ENCODE measurements around the gene PNMA8C. TPM values are rescaled to one million over a fixed set of nuclear protein-coding genes. Genes with fewer than 3 reads are reported as not detected.

PNMA8C gene
- total RNA-seq, 2 experiments from 2014 or later: not detected

GRCh38 chr19:46411088-46411924 lies 17.4 kb downstream of the PNMA8C start:
- H3K9me3 ChIP-seq (ENCODE audit: control insufficient read depth in 1 of 2, insufficient read depth in 1 of 2, low read length in 2 of 2): peaks cover 0 to 36% of the 10 kb centered on the region in 2 experiments
- Mint-ChIP-seq H3K27me3 (peaks cover 83% of the 10 kb centered on the region), H3K9me3 (no peaks in the 10 kb centered on the region), H3K4me3 (no peak overlapping the region), H3K36me3 (ENCODE audit: low read depth) (no peaks in the 10 kb centered on the region), H3K27ac (no peak overlapping the region), H3K4me1 (ENCODE audit: low read depth) (peaks cover 14% of the 10 kb centered on the region)
- ChIA-PET POLR2A (no interaction called here), CTCF (no interaction called here)
- no peak for DNase-seq
- intact Hi-C loops (cut with DNase I, micrococcal nuclease): no loop called here
- ATAC-seq (ENCODE audit: poor library complexity): no peak
- H3K36me3 ChIP-seq (ENCODE audit: insufficient read depth, low read length): no peaks in the 10 kb centered on the region
- H3K27ac ChIP-seq (ENCODE audit: low read depth in 1 of 2, low read length in 2 of 2): no peak overlapping the region
- no peak overlapping the region for H3K4me3 ChIP-seq (ENCODE audit: low read length)
- H3K27me3 ChIP-seq (ENCODE audit: control insufficient read depth in 1 of 2, insufficient read depth in 2 of 2, low read length in 2 of 2): peaks cover 66 to 77% of the 10 kb centered on the region in 2 experiments
- no peak for TF ChIP-seq CTCF (IDR thresholded peaks at IDR 0.05)
- peaks cover 3% of the 10 kb centered on the region for H3K4me1 ChIP-seq (ENCODE audit: insufficient read depth, low read length)

GRCh38 chr19:46410205-46411087 lies 18.3 kb downstream of the PNMA8C start:
- ChIA-PET CTCF (no interaction called here), POLR2A (no interaction called here)
- Histone ChIP-seq H3K27me3 (ENCODE audit: control insufficient read depth in 1 of 2, insufficient read depth in 2 of 2, low read length in 2 of 2) (peaks cover 66 to 77% of the 10 kb centered on the region in 2 experiments), H3K4me1 (ENCODE audit: insufficient read depth, low read length) (no peaks in the 10 kb centered on the region), H3K27ac (ENCODE audit: low read depth in 1 of 2, low read length in 2 of 2) (no peak overlapping the region), H3K36me3 (ENCODE audit: insufficient read depth, low read length) (no peaks in the 10 kb centered on the region), H3K9me3 (ENCODE audit: control insufficient read depth in 1 of 2, insufficient read depth in 1 of 2, low read length in 2 of 2) (peaks cover 0 to 39% of the 10 kb centered on the region in 2 experiments), H3K4me3 (ENCODE audit: low read length) (no peak overlapping the region)
- H3K27me3 Mint-ChIP-seq: peaks cover 83% of the 10 kb centered on the region
- no peaks in the 10 kb centered on the region for H3K9me3 Mint-ChIP-seq
- intact Hi-C loops (cut with DNase I, micrococcal nuclease): no loop called here
- no peaks in the 10 kb centered on the region for H3K36me3 Mint-ChIP-seq (ENCODE audit: low read depth)
- TF ChIP-seq CTCF (IDR thresholded peaks at IDR 0.05): no peak
- peaks cover 9% of the 10 kb centered on the region for H3K4me1 Mint-ChIP-seq (ENCODE audit: low read depth)
- ATAC-seq (ENCODE audit: poor library complexity): no peak
- no peak overlapping the region for H3K4me3 Mint-ChIP-seq
- H3K27ac Mint-ChIP-seq: no peak overlapping the region
- DNase-seq: no peak

GRCh38 chr19:46409191-46409590 lies 19.5 kb downstream of the PNMA8C start:
- Mint-ChIP-seq H3K4me1 (ENCODE audit: low read depth) (peaks cover 16% of the 10 kb centered on the region), H3K36me3 (ENCODE audit: low read depth) (no peaks in the 10 kb centered on the region), H3K9me3 (no peaks in the 10 kb centered on the region), H3K4me3 (no peak overlapping the region), H3K27ac (no peak overlapping the region), H3K27me3 (peaks cover 84% of the 10 kb centered on the region)
- ATAC-seq (ENCODE audit: poor library complexity) (no peak), DNase-seq (no peak)
- H3K4me1 ChIP-seq (ENCODE audit: insufficient read depth, low read length): peaks cover 9% of the 10 kb centered on the region
- H3K36me3 ChIP-seq (ENCODE audit: insufficient read depth, low read length): no peaks in the 10 kb centered on the region
- intact Hi-C loops (cut with DNase I, micrococcal nuclease): no loop called here
- peaks cover 0 to 39% of the 10 kb centered on the region in 2 experiments for H3K9me3 ChIP-seq (ENCODE audit: control insufficient read depth in 1 of 2, insufficient read depth in 1 of 2, low read length in 2 of 2)
- H3K27me3 ChIP-seq (ENCODE audit: control insufficient read depth in 1 of 2, insufficient read depth in 2 of 2, low read length in 2 of 2): peaks cover 68 to 79% of the 10 kb centered on the region in 2 experiments
- TF ChIP-seq CTCF (IDR thresholded peaks at IDR 0.05): no peak
- H3K4me3 ChIP-seq (ENCODE audit: low read length): no peak overlapping the region
- POLR2A ChIA-PET: no interaction called here
- H3K27ac ChIP-seq (ENCODE audit: low read depth in 1 of 2, low read length in 2 of 2): no peak overlapping the region
- CTCF ChIA-PET: no interaction called here
